Measurements from ENCODE around the gene LPCAT1.
A peak's percentile ranks its signal among the peaks of the same experiment; 100 is the strongest.

Gene LPCAT1

DNA sequence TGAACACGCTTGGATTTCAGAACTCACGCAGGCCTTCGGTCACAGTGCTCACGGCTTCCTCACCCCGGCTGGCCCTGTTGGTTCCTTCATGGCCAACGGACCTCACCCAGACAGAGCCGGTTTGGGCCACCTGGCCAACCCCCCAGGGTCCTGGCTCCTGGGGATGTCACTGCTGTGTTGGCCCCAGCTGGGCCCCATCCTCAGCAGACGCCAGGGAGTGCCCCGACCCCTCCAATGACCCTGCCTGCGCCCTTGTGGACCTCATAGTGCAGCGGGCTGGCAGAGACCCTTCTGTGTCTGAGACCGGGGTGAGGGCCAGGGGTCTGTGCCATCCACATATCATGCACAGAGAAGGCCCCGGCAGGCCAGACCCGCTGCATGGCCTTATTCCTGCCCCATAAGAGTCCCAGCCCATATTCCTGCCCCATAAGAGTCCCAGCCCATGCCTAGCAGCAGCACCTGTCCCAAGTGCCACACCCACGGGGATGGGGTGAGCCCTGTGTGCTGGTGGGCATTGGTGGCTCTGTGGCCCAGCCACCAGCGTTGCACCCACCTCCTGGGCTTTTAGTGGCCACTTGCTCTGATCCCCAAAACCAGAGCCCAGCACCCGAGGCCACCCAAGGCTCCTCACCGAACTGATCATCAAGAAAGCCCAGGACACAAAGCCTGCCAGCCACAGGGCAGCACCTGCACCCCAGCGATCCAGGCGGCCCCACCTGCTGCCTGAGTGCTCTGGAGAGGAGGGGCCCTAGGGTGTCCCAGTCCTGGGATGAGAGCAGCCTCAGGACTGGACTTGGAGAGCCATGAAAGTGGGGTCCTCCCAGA is 1.3 kb upstream of the LPCAT1 start:
- ATAC-seq, result no peak
- TF ChIP-seq ZNF8 (CRISPR knock-in tag; IDR thresholded peaks at IDR 0.05) (no peak), BACH2 (CRISPR knock-in tag; IDR thresholded peaks at IDR 0.05; ENCODE audit: borderline replicate concordance) (no peak), ZFP30 (CRISPR knock-in tag; IDR thresholded peaks at IDR 0.05) (no peak), ARNTL (CRISPR knock-in tag; IDR thresholded peaks at IDR 0.05; ENCODE audit: borderline replicate concordance, low read depth) (no peak), ISL1 (CRISPR knock-in tag; IDR thresholded peaks at IDR 0.05) (no peak), TOX (CRISPR knock-in tag; IDR thresholded peaks at IDR 0.05; ENCODE audit: borderline replicate concordance) (no peak), TCF4 (CRISPR knock-in tag; IDR thresholded peaks at IDR 0.05; ENCODE audit: borderline replicate concordance) (no peak), GLIS3 (CRISPR knock-in tag; IDR thresholded peaks at IDR 0.05) (no peak), SNAI2 (CRISPR knock-in tag; IDR thresholded peaks at IDR 0.05) (no peak), ESRRG (CRISPR knock-in tag; IDR thresholded peaks at IDR 0.05) (no peak), OSR1 (CRISPR knock-in tag; IDR thresholded peaks at IDR 0.05) (no peak), ZNF565 (CRISPR knock-in tag; conservative IDR thresholded peaks at IDR 0.05; ENCODE audit: low read depth) (no peak), ZFP3 (CRISPR knock-in tag; IDR thresholded peaks at IDR 0.05) (no peak), RARB (CRISPR knock-in tag; IDR thresholded peaks at IDR 0.05) (no peak), PPARA (CRISPR knock-in tag; IDR thresholded peaks at IDR 0.05; ENCODE audit: borderline replicate concordance) (no peak), PATZ1 (CRISPR knock-in tag; IDR thresholded peaks at IDR 0.05; ENCODE audit: borderline replicate concordance) (no peak)
- TF ChIP-seq, protein P1, sequence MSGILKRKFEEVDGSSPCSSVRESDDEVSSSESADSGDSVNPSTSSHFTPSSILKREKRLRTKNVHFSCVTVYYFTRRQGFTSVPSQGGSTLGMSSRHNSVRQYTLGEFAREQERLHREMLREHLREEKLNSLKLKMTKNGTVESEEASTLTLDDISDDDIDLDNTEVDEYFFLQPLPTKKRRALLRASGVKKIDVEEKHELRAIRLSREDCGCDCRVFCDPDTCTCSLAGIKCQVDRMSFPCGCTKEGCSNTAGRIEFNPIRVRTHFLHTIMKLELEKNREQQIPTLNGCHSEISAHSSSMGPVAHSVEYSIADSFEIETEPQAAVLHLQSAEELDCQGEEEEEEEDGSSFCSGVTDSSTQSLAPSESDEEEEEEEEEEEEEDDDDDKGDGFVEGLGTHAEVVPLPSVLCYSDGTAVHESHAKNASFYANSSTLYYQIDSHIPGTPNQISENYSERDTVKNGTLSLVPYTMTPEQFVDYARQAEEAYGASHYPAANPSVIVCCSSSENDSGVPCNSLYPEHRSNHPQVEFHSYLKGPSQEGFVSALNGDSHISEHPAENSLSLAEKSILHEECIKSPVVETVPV (CRISPR knock-in tag; IDR thresholded peaks at IDR 0.05), result no peak
- TF ChIP-seq, protein P2, sequence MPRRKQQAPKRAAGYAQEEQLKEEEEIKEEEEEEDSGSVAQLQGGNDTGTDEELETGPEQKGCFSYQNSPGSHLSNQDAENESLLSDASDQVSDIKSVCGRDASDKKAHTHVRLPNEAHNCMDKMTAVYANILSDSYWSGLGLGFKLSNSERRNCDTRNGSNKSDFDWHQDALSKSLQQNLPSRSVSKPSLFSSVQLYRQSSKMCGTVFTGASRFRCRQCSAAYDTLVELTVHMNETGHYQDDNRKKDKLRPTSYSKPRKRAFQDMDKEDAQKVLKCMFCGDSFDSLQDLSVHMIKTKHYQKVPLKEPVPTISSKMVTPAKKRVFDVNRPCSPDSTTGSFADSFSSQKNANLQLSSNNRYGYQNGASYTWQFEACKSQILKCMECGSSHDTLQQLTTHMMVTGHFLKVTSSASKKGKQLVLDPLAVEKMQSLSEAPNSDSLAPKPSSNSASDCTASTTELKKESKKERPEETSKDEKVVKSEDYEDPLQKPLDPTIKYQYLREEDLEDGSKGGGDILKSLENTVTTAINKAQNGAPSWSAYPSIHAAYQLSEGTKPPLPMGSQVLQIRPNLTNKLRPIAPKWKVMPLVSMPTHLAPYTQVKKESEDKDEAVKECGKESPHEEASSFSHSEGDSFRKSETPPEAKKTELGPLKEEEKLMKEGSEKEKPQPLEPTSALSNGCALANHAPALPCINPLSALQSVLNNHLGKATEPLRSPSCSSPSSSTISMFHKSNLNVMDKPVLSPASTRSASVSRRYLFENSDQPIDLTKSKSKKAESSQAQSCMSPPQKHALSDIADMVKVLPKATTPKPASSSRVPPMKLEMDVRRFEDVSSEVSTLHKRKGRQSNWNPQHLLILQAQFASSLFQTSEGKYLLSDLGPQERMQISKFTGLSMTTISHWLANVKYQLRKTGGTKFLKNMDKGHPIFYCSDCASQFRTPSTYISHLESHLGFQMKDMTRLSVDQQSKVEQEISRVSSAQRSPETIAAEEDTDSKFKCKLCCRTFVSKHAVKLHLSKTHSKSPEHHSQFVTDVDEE (CRISPR knock-in tag; IDR thresholded peaks at IDR 0.05), result no peak

DNA sequence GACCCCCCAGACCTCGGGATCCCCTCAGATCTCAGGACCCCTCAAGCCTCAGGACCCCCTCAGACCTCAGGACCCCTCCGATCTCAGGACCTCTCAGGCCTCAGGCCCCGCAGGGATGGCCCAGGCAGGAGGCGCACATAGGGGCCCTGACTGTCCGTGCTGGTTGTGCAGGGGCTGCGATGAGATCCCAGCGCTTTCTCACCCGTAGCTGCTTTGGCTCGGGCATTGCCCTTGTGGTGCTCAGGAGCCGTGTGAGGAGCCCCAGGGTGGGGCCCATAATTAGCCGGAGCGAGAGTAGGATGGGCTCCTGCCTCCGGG is 680 bp upstream of the LPCAT1 start:
- TF ChIP-seq ZFP30 (CRISPR knock-in tag; IDR thresholded peaks at IDR 0.05) (no peak), SNAI2 (CRISPR knock-in tag; IDR thresholded peaks at IDR 0.05) (no peak), ZNF565 (CRISPR knock-in tag; conservative IDR thresholded peaks at IDR 0.05; ENCODE audit: low read depth) (no peak), ESRRG (CRISPR knock-in tag; IDR thresholded peaks at IDR 0.05) (no peak), ISL1 (CRISPR knock-in tag; IDR thresholded peaks at IDR 0.05) (no peak), RARB (CRISPR knock-in tag; IDR thresholded peaks at IDR 0.05) (no peak), BACH2 (CRISPR knock-in tag; IDR thresholded peaks at IDR 0.05; ENCODE audit: borderline replicate concordance) (no peak), CSDC2 (CRISPR knock-in tag; IDR thresholded peaks at IDR 0.05) (no peak), PPARA (CRISPR knock-in tag; IDR thresholded peaks at IDR 0.05; ENCODE audit: borderline replicate concordance) (no peak), ARNTL (CRISPR knock-in tag; IDR thresholded peaks at IDR 0.05; ENCODE audit: borderline replicate concordance, low read depth) (no peak), ZNF70 (CRISPR knock-in tag; IDR thresholded peaks at IDR 0.05) (no peak), TOX (CRISPR knock-in tag; IDR thresholded peaks at IDR 0.05; ENCODE audit: borderline replicate concordance) (no peak), ZFP3 (CRISPR knock-in tag; IDR thresholded peaks at IDR 0.05) (no peak), OSR1 (CRISPR knock-in tag; IDR thresholded peaks at IDR 0.05) (no peak)
- TF ChIP-seq, protein P1 (CRISPR knock-in tag; IDR thresholded peaks at IDR 0.05), result no peak
- TF ChIP-seq, protein P2 (CRISPR knock-in tag; IDR thresholded peaks at IDR 0.05), result no peak
- TF ChIP-seq, protein P3, sequence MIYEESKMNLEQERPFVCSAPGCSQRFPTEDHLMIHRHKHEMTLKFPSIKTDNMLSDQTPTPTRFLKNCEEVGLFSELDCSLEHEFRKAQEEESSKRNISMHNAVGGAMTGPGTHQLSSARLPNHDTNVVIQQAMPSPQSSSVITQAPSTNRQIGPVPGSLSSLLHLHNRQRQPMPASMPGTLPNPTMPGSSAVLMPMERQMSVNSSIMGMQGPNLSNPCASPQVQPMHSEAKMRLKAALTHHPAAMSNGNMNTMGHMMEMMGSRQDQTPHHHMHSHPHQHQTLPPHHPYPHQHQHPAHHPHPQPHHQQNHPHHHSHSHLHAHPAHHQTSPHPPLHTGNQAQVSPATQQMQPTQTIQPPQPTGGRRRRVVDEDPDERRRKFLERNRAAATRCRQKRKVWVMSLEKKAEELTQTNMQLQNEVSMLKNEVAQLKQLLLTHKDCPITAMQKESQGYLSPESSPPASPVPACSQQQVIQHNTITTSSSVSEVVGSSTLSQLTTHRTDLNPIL (CRISPR knock-in tag; IDR thresholded peaks at IDR 0.05; ENCODE audit: low read depth), result no peak
- peak; percentile 2; the same call in 2 of the 3 replicates for ATAC-seq
